Panc1 (cell line): ENCODE data around the gene MLEC. TPM values are rescaled to one million over a fixed set of nuclear protein-coding genes. Genes with fewer than 3 reads are reported as not detected.

Source experiments
- ATAC-seq: fragments of 200-7000 bp; cut with Tn5 transposase; 2 replicates; pipeline ENCODE4 v1.9.1; 2020; ENCODE audit warnings: mild to moderate bottlenecking, moderate library complexity
- BruUV-seq: library from RNA; stranded (reverse); fragments of 400-500 nt; replicated peaks from 2 replicates; lab custom pipeline; 2021; lab: Mats Ljungman, UMichigan
- CTCF ChIA-PET: fragments of 300-600 bp; sonication (Branson Sonifier 250); formaldehyde crosslinking; loops from one replicate; lab custom pipeline; 2022; ENCODE audit warnings: antibody characterized with exemption; lab: Charles Lee
- POLR2A ChIA-PET: fragments of 300-600 bp; sonication (Branson Sonifier 250); formaldehyde crosslinking; loops from one replicate; lab custom pipeline; 2022; ENCODE audit warnings: antibody characterized with exemption; lab: Charles Lee
- DNase-seq: peaks from one replicate; pipeline ENCODE4 v3.0.0-alpha.2; 2010; ENCODE audit warnings: low read depth, low spot score
- H3K27ac ChIP-seq: 2 replicates; pipeline ENCODE4 v1.5.1; 2011; ENCODE audit warnings: mild to moderate bottlenecking, low read length, inconsistent platforms
- H3K27me3 ChIP-seq: fragments of 200-500 bp; sonication (Bioruptor generic); 2 replicates; pipeline ENCODE4 v1.6.0; 2014; ENCODE audit warnings: low read length, inconsistent platforms; ENCODE audit not compliant: control insufficient read depth, insufficient read depth
- H3K36me3 ChIP-seq: fragments of 200-500 bp; sonication (Bioruptor generic); 2 replicates; pipeline ENCODE4 v1.5.1; 2014; ENCODE audit warnings: inconsistent platforms, mild to moderate bottlenecking, low read length, moderate library complexity; ENCODE audit not compliant: control insufficient read depth, insufficient read depth
- H3K4me1 ChIP-seq: 2 replicates; pipeline ENCODE4 v1.5.1; 2011; ENCODE audit warnings: inconsistent platforms, mild to moderate bottlenecking, low read length, moderate library complexity; ENCODE audit not compliant: control insufficient read depth, insufficient read depth
- H3K4me3 ChIP-seq, 2 experiments: 2 replicates each; pipeline ENCODE4 v1.5.1; 2011 to 2012; ENCODE audit warnings: low read depth in 2 of 2, low read length in 2 of 2, mild to moderate bottlenecking in 2 of 2, inconsistent platforms in 1 of 2, moderate library complexity in 1 of 2
- H3K9me3 ChIP-seq: fragments of 200-500 bp; sonication (Bioruptor generic); 2 replicates; pipeline ENCODE4 v1.5.1; 2014; ENCODE audit warnings: low read depth, mild to moderate bottlenecking, inconsistent platforms, low read length, moderate library complexity; ENCODE audit not compliant: control insufficient read depth, insufficient read depth
- CTCF ChIP-seq: fragments of 450-650 bp; IDR thresholded peaks from 2 replicates; pipeline ENCODE4 v1.5.1; 2017; ENCODE audit warnings: mild to moderate bottlenecking
- POLR2AphosphoS5 ChIP-seq: IDR thresholded peaks from 2 replicates; pipeline ENCODE4 v1.6.1; 2012; ENCODE audit warnings: mild to moderate bottlenecking, low read depth, low read length, moderate library complexity
- REST ChIP-seq, 2 experiments: IDR thresholded peaks; 2 replicates each; pipeline ENCODE4 v1.6.1; 2011 to 2012; ENCODE audit warnings: low read depth in 2 of 2, control low read depth in 1 of 2, low read length in 1 of 2, mild to moderate bottlenecking in 1 of 2, moderate library complexity in 1 of 2; ENCODE audit not compliant: insufficient read depth in 1 of 2
- SIN3A ChIP-seq: IDR thresholded peaks from 2 replicates; pipeline ENCODE4 v1.6.1; 2012; ENCODE audit warnings: low read depth, mild to moderate bottlenecking, low read length, moderate library complexity, borderline replicate concordance; ENCODE audit not compliant: insufficient read depth
- TCF7L2 ChIP-seq: IDR thresholded peaks from 2 replicates; pipeline ENCODE4 v1.6.1; 2011; ENCODE audit warnings: mild to moderate bottlenecking, low read depth, low read length, inconsistent platforms
- in situ Hi-C: cut with HindIII; loops from 2 replicates; pipeline ENCODE4 v1.10.0; 2016; ENCODE audit warnings: low sequenced_read_pairs, low pct_unique_long_range_greater_than_20kb
- intact Hi-C: fragments of 100-400 bp; cut with micrococcal nuclease; formaldehyde crosslinking; loops from one replicate; pipeline ENCODE4 v1.10.0; 2022; ENCODE audit not compliant: unreplicated experiment
- total RNA-seq: library from RNA; stranded (reverse); gene quantifications from one replicate; pipeline ENCODE4 v1.2.1, GENCODE V29; 2021; ENCODE audit not compliant: unreplicated experiment

MLEC gene
- total RNA-seq, 1 experiment from 2014 or later = 171 TPM

- in situ Hi-C loops (no loop called here), intact Hi-C loops (no loop called here)
- ATAC-seq (no peak), DNase-seq (no peak)
- no peak overlapping the region for H3K27ac ChIP-seq
- BruUV-seq = no TSS peak
- ChIA-PET POLR2A (no interaction called here), CTCF (no interaction called here)
- no peak overlapping the region for H3K4me3 ChIP-seq
- H3K27me3 ChIP-seq = no peaks in the 10 kb centered on the region
- no peak for TF ChIP-seq POLR2AphosphoS5
- TF ChIP-seq CTCF = no peak
- TF ChIP-seq REST (IDR thresholded peaks at IDR 0.05; ENCODE audit: insufficient read depth in 1 of 2, low read depth in 2 of 2, low read length in 1 of 2) = no peak
- no peak for TF ChIP-seq SIN3A
- TF ChIP-seq TCF7L2 = no peak
- no peaks in the 10 kb centered on the region for H3K4me1 ChIP-seq
- no peaks in the 10 kb centered on the region for H3K36me3 ChIP-seq
- no peaks in the 10 kb centered on the region for H3K9me3 ChIP-seq
Observed at GRCh38 chr12:120749256-120749655, 62.3 kb downstream of the MLEC start.

- intact Hi-C loops (loop anchor here (10.0 kb wide), 1 partner anchor 224 kb away; the partner anchor contains the start of gene HNF1A), in situ Hi-C loops (no loop called here)
- ATAC-seq = 0 out of 2 replicates have a peak, but pooled peaks have one; percentile 21
- DNase-seq = no peak
- BruUV-seq = no TSS peak
- Histone ChIP-seq H3K36me3 (no peaks in the 10 kb centered on the region), H3K27me3 (no peaks in the 10 kb centered on the region), H3K4me3 (no peak overlapping the region), H3K9me3 (no peaks in the 10 kb centered on the region), H3K27ac (no peak overlapping the region), H3K4me1 (no peaks in the 10 kb centered on the region)
- TF ChIP-seq SIN3A (no peak), CTCF (no peak; the same call in 1 of the 2 replicates), POLR2AphosphoS5 (no peak), TCF7L2 (no peak), REST (IDR thresholded peaks at IDR 0.05; ENCODE audit: insufficient read depth in 1 of 2, low read depth in 2 of 2, low read length in 1 of 2) (no peak)
- CTCF ChIA-PET = interaction anchor here (0.6 to 2.0 kb wide), 2 partner anchors 221 to 728 kb away, joined by 6 to 7 read pairs; no protein-coding TSS in a partner anchor
- POLR2A ChIA-PET = interaction anchor here (0.7 kb wide), 1 partner anchor 440 kb away, joined by 10 read pairs; no protein-coding TSS in a partner anchor
Observed at GRCh38 chr12:120750806-120751205, 63.9 kb downstream of the MLEC start.
